Smooth muscle cell (in vitro differentiated cells): Measurements from ENCODE around the gene BCL6. TPM values are rescaled to one million over a fixed set of nuclear protein-coding genes. Genes with fewer than 3 reads are reported as not detected.

Experiments used
- DNase-seq: peaks from one replicate; lab custom pipeline; 2025; ENCODE audit not compliant: unreplicated experiment; lab: John Stamatoyannopoulos, UW
- H2AFZ ChIP-seq: fragments of 200-600 bp; sonication (generic); 2 replicates; pipeline ENCODE4 v1.6.0; 2016; ENCODE audit warnings: antibody characterized with exemption, low read depth, mild to moderate bottlenecking
- H3F3A ChIP-seq: fragments of 200-600 bp; sonication (generic); 2 replicates; pipeline ENCODE4 v1.6.0; 2017; ENCODE audit warnings: antibody characterized with exemption, low read depth
- H3K27ac ChIP-seq: fragments of 200-600 bp; sonication (generic); 2 replicates; pipeline ENCODE4 v1.5.1; 2016; ENCODE audit warnings: low read depth, mild to moderate bottlenecking
- H3K27me3 ChIP-seq: fragments of 200-600 bp; sonication (generic); 2 replicates; pipeline ENCODE4 v1.6.1; 2016; ENCODE audit warnings: low read depth, mild to moderate bottlenecking
- H3K36me3 ChIP-seq: fragments of 200-600 bp; sonication (generic); 2 replicates; pipeline ENCODE4 v1.5.1; 2016; ENCODE audit warnings: low read depth
- H3K4me1 ChIP-seq: fragments of 200-600 bp; sonication (generic); 2 replicates; pipeline ENCODE4 v1.5.1; 2016; ENCODE audit warnings: low read depth
- H3K4me2 ChIP-seq: fragments of 200-600 bp; sonication (generic); 2 replicates; pipeline ENCODE4 v1.6.0; 2016; ENCODE audit warnings: mild to moderate bottlenecking
- H3K4me3 ChIP-seq: fragments of 200-600 bp; sonication (generic); 2 replicates; pipeline ENCODE4 v1.5.1; 2016; ENCODE audit warnings: mild to moderate bottlenecking
- H3K79me2 ChIP-seq: fragments of 200-600 bp; sonication (generic); 2 replicates; pipeline ENCODE4 v1.6.0; 2016; ENCODE audit warnings: low read depth, mild to moderate bottlenecking
- H3K9ac ChIP-seq: fragments of 200-600 bp; sonication (generic); 2 replicates; pipeline ENCODE4 v1.6.0; 2016; ENCODE audit warnings: low read depth
- H3K9me3 ChIP-seq: fragments of 200-600 bp; sonication (generic); replicated peaks from 2 replicates; pipeline ENCODE4 v1.5.1; 2016; ENCODE audit warnings: low read depth
- H4K20me1 ChIP-seq: fragments of 200-600 bp; sonication (generic); 2 replicates; pipeline ENCODE4 v1.6.0; 2016; ENCODE audit warnings: low read depth
- WGBS: methylation state at CpG from one replicate; pipeline ENCODE4 v1.1.7; 2016; ENCODE audit warnings: low lambda C conversion rate; 5-methylcytosine and 5-hydroxymethylcytosine counted together
- polyA plus RNA-seq: library from polyadenylated mRNA; unstranded; fragments of >200 nt; fragmentation: Nextera tagmentation; extraction: Ambion mirVana; gene quantifications from 2 replicates; pipeline ENCODE4 v1.2.1, GENCODE V29; 2016
- total RNA-seq: library from RNA; depleted of rRNA; stranded (reverse); fragments of >200 nt; gene quantifications from 2 replicates; pipeline ENCODE4 v1.2.3, GENCODE V29; 2014
- TF ChIP-seq, protein P1 (sequence below): fragments of 200-600 bp; sonication (generic); IDR thresholded peaks from 2 replicates; pipeline ENCODE4 v1.5.1; 2017; ENCODE audit warnings: borderline replicate concordance, mild to moderate bottlenecking, antibody characterized with exemption; ENCODE audit not compliant: insufficient read depth, poor library complexity, severe bottlenecking

The BCL6 gene
- total and polyA plus RNA-seq, 2 experiments from 2014 or later, result 18.3 to 39.1 TPM

GRCh38 chr3:187770224-187770623 is 25.0 kb upstream of the BCL6 start:
- no peak overlapping the region for H3K4me2 ChIP-seq
- WGBS, result 91% methylated on average over 1 of the region's 1 CpG

GRCh38 chr3:187769771-187770170 is 24.5 kb upstream of the BCL6 start:
- Histone ChIP-seq H3K9ac (no peak overlapping the region), H3K4me1 (no peaks in the 10 kb centered on the region), H3K27ac (no peak overlapping the region), H3K27me3 (no peaks in the 10 kb centered on the region), H2AFZ (no peak overlapping the region), H3K9me3 (no peaks in the 10 kb centered on the region), H3K4me3 (no peak overlapping the region), H3K4me2 (no peak overlapping the region), H3K79me2 (no peaks in the 10 kb centered on the region), H4K20me1 (no peaks in the 10 kb centered on the region), H3F3A (no peaks in the 10 kb centered on the region), H3K36me3 (no peaks in the 10 kb centered on the region)
- no peak for DNase-seq
- TF ChIP-seq, protein P1, sequence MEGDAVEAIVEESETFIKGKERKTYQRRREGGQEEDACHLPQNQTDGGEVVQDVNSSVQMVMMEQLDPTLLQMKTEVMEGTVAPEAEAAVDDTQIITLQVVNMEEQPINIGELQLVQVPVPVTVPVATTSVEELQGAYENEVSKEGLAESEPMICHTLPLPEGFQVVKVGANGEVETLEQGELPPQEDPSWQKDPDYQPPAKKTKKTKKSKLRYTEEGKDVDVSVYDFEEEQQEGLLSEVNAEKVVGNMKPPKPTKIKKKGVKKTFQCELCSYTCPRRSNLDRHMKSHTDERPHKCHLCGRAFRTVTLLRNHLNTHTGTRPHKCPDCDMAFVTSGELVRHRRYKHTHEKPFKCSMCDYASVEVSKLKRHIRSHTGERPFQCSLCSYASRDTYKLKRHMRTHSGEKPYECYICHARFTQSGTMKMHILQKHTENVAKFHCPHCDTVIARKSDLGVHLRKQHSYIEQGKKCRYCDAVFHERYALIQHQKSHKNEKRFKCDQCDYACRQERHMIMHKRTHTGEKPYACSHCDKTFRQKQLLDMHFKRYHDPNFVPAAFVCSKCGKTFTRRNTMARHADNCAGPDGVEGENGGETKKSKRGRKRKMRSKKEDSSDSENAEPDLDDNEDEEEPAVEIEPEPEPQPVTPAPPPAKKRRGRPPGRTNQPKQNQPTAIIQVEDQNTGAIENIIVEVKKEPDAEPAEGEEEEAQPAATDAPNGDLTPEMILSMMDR, result no peak
- WGBS, result 65% methylated on average over 2 of the region's 2 CpGs

More at GRCh38 chr3:187770224-187770623, 25.0 kb upstream of the BCL6 start:
- Histone ChIP-seq H3F3A (no peaks in the 10 kb centered on the region), H3K27me3 (no peaks in the 10 kb centered on the region), H3K4me3 (no peak overlapping the region), H3K27ac (no peak overlapping the region), H2AFZ (no peak overlapping the region), H3K9ac (no peak overlapping the region), H3K79me2 (no peaks in the 10 kb centered on the region), H4K20me1 (no peaks in the 10 kb centered on the region), H3K36me3 (no peaks in the 10 kb centered on the region), H3K4me1 (no peaks in the 10 kb centered on the region), H3K9me3 (no peaks in the 10 kb centered on the region)
- TF ChIP-seq, protein P1, result no peak
- no peak for DNase-seq

GRCh38 chr3:187767266-187768012 is 22.2 kb upstream of the BCL6 start:
- H3K27ac ChIP-seq, result peak overlapping the region; percentile 11
- H3K4me2 ChIP-seq, result no peak overlapping the region

More at GRCh38 chr3:187767266-187768012, 22.2 kb upstream of the BCL6 start:
- Histone ChIP-seq H4K20me1 (no peaks in the 10 kb centered on the region), H3K27me3 (no peaks in the 10 kb centered on the region), H3F3A (no peaks in the 10 kb centered on the region), H3K4me1 (no peaks in the 10 kb centered on the region), H3K9me3 (no peaks in the 10 kb centered on the region), H3K9ac (no peak overlapping the region), H3K79me2 (no peaks in the 10 kb centered on the region), H3K36me3 (no peaks in the 10 kb centered on the region), H3K4me3 (no peak overlapping the region), H2AFZ (no peak overlapping the region)
- TF ChIP-seq, protein P1, result no peak
- DNase-seq, result no peak
- WGBS, result 72% methylated on average over 3 of the region's 3 CpGs
